Measurements from ENCODE around the gene ABO.
"Not testable (repeated sequence)": the region's sequence is repeated elsewhere in the genome, so short reads cannot be mapped to it uniquely, and the experiment has no call there.

The ABO gene

DNA sequence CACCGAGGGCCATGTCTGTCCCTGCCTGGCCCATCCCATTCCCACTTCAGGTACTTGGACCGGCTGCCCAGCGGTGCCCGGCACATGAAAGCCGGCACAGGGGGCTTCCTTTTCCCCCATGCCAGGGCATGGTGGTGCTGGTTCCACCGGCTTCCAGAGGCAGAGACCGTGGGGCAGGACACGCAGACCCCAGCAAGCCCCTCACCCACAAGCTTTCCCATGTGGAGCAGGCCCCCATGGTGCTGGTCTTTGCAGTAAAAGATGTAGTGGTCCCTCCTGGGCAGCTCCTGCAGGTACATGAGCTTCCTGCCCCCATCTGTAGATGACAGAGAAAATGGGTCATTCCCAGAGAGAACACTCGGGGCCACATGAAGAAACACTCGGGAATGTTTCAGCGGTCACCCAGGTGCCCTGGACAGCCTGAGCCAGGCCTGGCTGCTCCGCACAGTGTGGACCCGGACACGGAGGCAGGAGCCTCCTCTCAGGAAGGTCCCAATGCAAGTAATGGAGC is 67.9 kb downstream of the ABO start:
- no peak for DNase-seq (ENCODE audit: low read depth)
- H3K4me3 ChIP-seq (ENCODE audit: low read depth, low read length): no peak overlapping the region
- in situ Hi-C loops (cut with HindIII; ENCODE audit: low sequenced_read_pairs): no loop called here
- TF ChIP-seq, protein P1, sequence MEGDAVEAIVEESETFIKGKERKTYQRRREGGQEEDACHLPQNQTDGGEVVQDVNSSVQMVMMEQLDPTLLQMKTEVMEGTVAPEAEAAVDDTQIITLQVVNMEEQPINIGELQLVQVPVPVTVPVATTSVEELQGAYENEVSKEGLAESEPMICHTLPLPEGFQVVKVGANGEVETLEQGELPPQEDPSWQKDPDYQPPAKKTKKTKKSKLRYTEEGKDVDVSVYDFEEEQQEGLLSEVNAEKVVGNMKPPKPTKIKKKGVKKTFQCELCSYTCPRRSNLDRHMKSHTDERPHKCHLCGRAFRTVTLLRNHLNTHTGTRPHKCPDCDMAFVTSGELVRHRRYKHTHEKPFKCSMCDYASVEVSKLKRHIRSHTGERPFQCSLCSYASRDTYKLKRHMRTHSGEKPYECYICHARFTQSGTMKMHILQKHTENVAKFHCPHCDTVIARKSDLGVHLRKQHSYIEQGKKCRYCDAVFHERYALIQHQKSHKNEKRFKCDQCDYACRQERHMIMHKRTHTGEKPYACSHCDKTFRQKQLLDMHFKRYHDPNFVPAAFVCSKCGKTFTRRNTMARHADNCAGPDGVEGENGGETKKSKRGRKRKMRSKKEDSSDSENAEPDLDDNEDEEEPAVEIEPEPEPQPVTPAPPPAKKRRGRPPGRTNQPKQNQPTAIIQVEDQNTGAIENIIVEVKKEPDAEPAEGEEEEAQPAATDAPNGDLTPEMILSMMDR (IDR thresholded peaks at IDR 0.05; ENCODE audit: low read depth, low read length, missing control alignments): no peak

DNA sequence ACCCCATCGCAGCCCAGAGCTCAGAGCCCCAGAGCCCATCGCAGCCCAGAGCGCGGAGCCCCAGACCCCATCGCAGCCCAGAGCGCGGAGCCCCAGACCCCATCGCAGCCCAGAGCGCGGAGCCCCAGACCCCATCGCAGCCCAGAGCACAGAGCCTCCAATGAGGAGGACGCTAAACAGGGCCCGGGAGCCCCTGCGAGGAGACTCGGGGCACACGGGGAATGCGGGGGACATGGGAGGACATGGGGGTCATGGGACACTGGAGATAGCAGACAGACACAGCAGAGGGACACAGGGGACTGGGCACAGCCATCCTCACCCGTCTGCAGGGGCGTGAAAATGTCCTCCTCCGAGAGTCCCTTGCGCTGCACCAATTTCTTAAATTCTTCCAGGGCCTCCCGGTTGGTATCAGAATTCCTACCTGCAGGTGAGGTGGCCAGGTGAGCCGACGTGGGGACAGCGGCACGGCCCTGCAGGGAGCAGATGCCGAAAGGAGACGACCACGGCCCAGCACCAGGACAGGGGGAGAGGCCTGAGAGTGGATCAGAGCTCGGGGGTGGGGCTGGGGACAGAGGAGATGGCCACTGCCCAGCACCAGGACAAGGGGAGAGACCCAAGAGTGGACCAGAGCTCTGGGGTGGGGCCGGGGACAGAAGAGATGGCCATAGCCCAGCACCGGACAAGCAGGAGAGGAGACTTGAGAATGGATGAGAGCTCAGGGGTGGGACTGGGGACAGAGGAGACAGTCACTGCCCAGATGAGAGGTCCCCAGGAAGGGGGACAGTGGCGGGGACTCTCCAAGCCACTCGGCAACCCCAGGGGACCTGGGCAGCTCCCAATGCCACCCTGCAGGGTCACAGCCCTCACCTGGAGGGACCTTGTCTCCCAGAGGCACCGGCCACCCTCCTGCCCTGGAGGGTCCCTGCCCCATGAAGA is 68.7 kb downstream of the ABO start:
- TF ChIP-seq, protein P1 (IDR thresholded peaks at IDR 0.05; ENCODE audit: low read depth, low read length, missing control alignments): no peak
- in situ Hi-C loops (cut with HindIII; ENCODE audit: low sequenced_read_pairs): no loop called here
- no peak for DNase-seq (ENCODE audit: low read depth)
- H3K4me3 ChIP-seq (ENCODE audit: low read depth, low read length): no peak overlapping the region

DNA sequence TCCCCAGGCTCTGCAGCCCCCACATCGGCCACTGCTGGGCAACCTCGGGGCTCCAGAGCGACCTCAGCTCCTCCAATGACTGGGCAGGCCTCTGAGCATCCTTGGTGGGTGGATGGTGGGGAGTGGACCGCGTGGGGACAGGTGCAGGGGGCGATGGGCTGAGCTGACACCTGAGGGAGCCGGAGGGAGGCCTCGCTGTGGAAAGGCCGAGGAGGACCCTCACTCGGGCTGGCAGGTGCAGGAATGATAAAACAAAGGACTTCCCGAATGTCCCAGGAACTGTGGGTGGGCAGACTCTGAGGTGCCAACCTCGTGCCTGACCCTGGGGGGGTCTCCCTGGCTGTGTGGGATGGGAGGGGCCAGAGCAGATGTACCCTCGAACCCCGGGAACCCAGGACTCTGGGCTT is 69.5 kb downstream of the ABO start:
- H3K4me3 ChIP-seq (ENCODE audit: low read depth, low read length); in situ Hi-C loops (cut with HindIII; ENCODE audit: low sequenced_read_pairs); DNase-seq (ENCODE audit: low read depth): not testable (repeated sequence)

Measured in astrocyte of the cerebellum (primary cell).